ENCODE data around the gene ACOX3.
"Not testable (repeated sequence)": the region's sequence is repeated elsewhere in the genome, so short reads cannot be mapped to it uniquely, and the experiment has no call there.

The ACOX3 gene

GRCh38 chr4:8370106-8370787 lies 70.3 kb downstream of the ACOX3 start:
- no peak for DNase-seq

GRCh38 chr4:8369426-8370105 lies 71.0 kb downstream of the ACOX3 start:
- no peak for DNase-seq

DNA sequence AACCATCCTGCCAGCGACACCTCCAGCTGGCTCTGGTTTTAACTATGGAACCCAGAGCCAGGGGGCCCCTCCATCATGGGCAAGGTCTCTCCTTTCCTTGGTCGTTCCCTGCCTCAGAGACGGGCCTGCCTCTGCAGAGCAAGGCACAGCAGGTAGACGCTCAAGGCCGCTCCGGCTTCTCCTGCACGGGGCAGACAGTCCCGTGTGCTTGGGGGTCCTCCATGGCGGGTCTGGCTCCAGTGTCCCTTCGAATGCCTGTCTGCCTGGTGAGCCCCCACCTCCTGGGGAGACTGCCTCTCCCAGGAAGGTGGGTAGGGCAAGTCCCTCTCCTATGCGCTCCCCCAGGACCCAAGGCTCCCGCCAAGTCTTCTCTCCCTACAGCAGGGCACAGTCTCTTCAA lies 71.5 kb downstream of the ACOX3 start:
- no peak for DNase-seq

- DNase-seq = no peak
These were observed 72.5 kb downstream of the ACOX3 start for GRCh38 chr4:8368061-8368481.

DNA sequence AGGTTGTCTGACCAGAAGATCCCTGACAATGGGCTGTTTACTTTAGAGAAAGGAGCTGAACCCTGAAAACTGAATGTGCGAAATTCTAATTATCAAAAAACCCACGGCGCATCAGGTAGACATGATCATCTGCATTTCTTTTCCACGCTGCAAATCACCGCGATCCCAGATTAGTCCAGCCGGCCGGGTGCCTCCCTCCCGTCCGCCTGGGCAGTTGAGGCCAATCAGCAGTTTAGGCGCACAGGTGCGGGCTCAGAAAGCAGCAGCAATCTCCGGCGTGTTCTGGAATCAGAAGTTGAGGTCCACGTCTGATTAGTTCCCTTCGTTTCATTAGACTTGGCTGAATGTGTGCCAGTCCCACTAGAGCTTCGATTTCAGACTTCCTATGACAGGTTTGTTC lies 73.9 kb downstream of the ACOX3 start:
- no peak for DNase-seq

DNA sequence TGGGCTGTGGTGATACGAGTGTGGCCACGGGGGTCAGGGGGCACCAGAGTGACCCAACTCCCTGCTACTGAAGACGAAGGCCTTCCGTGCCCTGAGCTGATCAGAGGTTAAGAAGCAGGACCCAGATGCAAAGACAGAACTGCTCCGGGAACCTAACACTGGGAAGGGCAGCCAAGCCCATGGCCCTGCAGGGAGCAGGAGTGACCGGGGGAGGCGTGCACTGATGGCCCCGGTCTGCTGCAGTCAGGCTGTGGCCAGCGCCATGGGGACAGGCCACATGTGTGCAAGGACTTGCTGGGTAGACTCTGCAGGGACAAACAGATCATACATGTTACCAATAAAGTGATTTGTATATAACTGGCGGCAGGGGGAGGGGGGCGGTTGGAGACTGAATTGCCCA lies 74.6 kb downstream of the ACOX3 start:
- DNase-seq = no peak

DNA sequence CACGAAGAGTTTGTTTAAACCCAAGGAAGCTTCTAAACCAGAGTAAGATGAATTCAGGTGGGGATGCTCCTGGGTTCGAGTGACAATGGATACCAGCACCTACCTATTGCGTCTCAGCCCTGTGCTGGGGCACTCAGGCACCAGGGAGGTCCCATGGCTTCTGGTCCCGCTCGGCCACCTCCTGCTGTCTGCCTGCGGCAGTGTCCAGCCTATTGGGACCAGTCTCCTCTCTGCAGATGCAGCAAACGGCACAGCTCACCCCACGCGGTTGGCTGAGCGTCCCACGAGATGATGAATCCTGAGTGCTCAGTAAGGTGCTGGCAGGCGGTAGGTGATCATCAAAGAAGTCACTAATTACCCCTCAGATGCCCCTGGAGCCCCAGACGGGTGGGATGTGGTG lies 75.2 kb downstream of the ACOX3 start:
- DNase-seq = no peak

GRCh38 chr4:8364848-8365350 lies 75.6 kb downstream of the ACOX3 start:
- no peak for DNase-seq

DNA sequence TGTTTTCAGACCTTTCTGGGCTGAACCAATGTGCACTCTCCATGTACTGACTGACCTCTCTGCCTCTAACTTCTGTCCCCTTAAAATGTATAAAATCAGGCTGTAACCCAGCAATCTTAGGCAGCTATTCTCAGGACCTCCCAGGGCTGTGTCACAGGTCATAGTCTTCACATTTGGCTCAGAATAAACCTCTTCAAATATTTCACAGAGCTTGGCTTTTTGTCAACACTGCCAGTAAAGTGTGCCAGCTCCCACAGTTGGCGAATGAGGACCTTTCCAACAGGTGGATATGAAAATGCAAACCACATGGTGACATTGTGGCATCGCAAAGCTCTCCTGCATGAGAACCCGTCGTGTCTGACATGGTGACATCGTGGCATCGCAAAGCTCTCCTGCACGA lies 76.4 kb downstream of the ACOX3 start:
- no peak for DNase-seq

DNA sequence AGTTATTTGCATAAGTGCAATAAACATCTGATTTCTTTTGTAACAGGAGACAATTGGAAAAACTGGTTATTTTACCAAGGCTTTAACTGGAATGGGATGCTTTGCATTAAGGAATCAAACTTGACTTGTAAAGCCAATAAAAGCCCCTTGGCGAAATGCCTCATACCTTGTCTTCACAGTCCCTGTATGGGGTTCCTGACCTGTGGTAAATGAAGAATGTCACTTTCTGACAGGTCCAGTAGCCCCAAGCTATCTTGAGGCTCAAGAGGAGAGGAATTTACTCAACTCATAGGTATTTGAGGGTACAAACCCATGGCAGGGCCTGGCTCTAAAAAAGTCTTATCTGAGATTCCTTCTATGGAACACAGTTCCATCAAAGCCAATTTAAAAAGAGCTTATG lies 78.0 kb downstream of the ACOX3 start:
- no peak for DNase-seq

- DNase-seq = no peak
These were observed 81.3 kb downstream of the ACOX3 start for GRCh38 chr4:8359193-8359592.

DNA sequence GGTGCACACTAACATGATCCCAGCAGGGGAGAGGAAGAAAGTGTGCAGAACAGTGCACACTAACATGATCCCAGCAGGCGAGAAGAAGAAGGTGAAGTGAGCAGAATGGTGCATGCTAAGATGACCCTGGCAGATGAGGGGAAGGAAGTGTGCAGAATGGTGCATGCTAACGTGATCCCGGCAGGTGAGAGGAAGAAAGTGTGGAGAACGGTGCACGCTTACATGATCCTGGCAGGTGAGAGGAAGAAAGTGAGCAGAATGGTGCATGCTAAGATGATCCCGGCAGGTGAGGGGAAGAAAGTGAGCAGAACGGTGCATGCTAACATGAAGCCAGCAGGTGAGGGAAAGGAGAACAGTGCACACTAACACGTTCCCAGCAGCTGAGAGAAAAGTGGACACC lies 83.7 kb downstream of the ACOX3 start:
- DNase-seq = no peak

GRCh38 chr4:8355864-8356565 lies 84.5 kb downstream of the ACOX3 start:
- DNase-seq = no peak

GRCh38 chr4:8355306-8355705 lies 85.2 kb downstream of the ACOX3 start:
- DNase-seq = no peak

- DNase-seq = no peak
These were observed 86.5 kb downstream of the ACOX3 start for GRCh38 chr4:8353912-8354453.

DNA sequence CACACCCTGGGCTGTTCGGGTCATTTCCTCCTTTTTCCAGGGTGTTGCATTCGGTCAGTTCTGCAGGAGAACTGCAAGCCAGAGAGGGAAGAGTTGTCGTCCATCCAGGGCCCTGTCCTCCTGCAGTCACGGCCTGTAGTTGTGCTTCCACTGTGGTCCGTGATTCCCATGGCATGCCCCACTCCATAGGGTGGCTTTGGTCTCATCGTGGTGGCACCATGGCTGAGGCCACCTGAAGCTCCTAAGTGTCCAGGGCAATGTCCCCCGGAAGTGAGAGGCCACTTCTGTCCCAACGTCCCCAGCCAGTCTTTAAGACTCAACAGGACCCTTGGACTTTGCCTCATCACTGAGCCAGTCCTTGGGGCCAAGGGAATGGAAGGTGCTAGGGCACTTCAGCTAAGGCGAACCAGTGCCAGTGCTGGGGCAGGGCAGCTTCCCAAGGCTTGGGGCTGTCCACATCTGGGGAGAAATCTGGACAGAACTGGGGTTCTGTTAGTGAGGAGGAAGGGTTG lies 87.3 kb downstream of the ACOX3 start:
- no peak for DNase-seq

- DNase-seq = no peak
These were observed 88.0 kb downstream of the ACOX3 start for GRCh38 chr4:8352368-8353157.

DNA sequence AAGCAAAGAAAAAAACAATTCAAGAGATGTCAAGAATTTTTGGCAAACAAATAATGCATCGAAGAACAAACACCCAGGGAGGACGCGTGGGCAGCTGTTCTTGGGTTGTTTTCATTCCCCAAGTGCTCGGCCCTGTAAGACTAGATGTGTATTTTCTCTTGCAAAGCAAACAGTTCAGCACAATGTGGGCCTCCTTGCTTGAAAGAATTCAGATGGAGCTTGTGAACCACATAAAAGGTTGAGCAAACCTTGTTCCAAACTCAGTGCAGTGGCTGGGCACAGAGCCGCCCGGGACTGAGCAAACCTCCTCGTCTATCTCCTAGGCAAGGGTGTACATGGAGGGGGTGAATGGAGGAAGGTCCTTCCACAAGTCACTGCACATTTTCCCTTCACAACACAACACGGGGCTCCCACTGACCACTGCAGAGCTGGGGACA lies 88.6 kb downstream of the ACOX3 start:
- DNase-seq = no peak

DNA sequence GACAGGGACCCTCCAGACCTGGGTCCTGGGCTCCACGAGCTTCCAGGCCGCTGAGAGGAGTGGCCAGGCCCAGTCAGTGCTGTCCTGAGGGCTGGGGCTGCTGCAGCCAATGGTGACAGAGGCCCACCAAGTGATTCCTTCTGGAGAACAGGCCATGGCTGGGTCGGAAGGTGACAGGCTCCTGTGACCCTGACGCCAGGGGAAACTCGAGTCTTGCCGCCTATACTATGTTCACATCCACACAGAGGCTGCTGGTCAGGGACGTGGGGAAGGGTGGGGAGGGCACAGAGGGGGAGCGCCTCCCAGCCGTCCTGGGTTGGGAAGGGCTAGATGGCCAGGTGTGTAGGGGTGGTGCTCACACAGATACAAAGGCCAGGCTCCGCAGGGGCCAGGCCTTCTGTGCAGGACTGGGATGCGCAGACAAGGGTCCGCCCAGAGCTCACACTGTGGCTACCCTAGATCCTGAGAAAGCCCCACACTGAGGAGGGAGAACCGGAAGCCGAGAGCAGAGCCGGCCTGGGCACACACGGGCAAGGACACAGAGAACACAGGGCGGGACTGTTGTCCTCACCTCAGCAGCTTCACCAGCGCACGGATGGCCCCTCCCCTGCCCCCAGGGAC lies 89.6 kb downstream of the ACOX3 start:
- no peak for DNase-seq

DNA sequence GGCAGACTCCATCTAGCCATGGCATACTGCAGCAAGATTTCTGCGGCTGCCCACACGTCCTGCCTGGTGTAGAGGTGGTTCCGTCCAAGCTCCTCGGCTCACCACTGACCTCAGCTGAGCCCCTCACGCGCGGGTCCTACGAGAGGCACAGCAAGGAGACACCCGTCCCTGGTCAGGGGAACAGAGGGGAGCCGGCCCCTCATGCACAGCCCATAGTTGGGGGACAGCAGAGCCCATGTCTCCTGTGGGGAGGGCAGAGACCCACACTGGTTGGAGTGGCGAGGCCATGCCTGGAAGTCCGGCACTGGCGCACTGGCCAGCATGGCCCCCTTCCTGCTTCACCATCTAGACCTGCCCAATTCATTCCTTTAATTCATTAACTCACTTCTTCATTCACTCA lies 90.2 kb downstream of the ACOX3 start:
- DNase-seq = no peak

- no peak for DNase-seq
These were observed 90.8 kb downstream of the ACOX3 start for GRCh38 chr4:8349664-8350236.

DNA sequence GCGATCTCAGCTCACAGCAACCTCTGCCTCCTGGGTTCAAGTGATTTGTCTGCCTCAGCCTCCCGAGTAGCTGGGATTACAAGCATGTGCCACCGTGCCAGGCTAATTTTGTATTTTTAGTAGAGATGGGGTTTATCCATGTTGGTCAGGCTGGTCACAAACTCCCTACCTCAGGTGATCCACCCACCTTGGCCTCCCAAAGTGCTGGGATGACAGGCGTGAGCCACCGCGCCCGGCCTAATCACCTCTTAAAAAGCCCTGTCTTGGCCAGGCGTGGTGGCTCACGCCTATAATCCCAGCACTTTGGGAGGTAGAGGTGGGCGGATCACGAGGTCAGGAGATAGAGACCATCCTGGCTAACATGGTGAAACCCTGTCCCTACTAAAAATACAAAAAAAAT lies 91.3 kb downstream of the ACOX3 start:
- DNase-seq = not testable (repeated sequence)

Data from inflammatory macrophage treated with lipopolysaccharide for 1 hour (primary cell).